KG1 (cell line): Measurements from ENCODE around the gene MCRIP2.

Experiments used
- DNase-seq: peaks from one replicate; lab custom pipeline; 2025; lab: John Stamatoyannopoulos, UW

MCRIP2 gene

DNA sequence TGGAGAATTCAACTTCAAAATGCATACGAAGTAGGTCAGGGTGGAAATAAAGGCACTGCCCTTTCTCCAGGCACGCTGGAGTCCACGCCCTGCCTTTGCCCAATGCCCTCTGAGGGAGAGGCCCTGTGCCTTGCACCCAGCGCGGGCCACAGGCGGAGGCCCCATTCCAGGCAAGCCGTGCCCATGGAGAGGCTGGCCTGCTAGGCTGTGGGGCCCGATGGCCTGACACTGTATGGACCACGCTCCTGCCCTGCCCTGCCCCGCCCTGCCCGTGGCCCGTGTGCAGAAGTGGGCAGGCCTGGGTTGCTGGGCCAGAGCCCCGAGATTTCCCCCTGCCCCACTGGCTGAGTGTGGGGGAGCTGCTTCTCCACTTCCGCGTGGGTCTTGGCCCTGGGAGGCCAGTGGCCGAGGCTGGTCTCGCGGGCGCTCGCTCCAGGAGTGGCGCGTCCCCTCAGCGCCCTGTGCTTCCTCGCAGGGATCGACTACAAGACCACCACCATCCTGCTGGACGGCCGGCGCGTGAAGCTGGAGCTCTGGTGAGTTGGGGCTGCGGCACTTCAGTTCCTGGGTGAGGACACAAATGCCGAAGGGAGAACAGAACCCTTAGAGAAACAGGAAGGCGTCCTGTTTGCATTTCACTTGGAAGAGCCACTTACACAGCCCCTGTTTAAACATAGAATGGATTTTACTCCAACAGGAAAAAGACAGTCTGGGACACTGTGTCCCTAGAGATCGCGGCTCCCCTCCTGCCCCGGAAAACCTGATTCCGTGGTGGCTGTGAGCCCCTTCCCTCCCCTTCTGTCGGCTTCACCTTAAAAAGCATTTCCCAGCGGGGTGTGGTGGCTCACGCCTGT lies 24.7 kb upstream of the MCRIP2 start:
- no peak for DNase-seq

GRCh38 chr16:617855-618254 lies 23.8 kb upstream of the MCRIP2 start:
- no peak for DNase-seq

DNA sequence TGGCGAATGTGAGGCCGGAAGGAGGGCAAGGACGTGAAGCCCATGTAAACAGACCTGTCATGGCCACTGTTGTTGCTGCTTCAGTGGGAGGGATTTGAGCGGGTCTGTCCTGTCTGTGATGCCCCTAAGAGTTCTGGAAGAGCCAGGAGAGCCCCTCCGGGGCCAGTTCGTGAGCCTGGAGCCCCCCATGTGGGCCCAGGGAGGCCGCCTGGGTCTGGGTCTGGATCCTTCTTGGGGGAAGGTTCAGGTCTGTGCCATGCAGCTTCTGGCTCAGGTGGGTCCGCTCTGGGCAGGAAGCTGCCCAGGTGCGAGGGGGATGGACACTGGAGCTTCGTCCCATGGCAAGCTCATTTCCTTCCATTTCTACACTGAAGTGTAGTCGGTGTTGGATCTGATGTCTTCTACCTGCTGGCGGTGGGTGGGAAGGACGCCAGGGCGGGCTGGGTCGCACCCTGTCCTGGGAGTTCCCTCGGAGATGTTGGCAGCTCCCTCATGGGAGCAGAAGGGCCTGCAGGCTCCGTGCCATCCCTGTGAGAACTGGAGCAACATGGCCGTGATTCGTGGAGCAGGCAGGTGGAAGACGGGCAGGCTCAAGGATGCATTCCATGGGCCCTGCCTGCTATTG lies 22.0 kb upstream of the MCRIP2 start:
- DNase-seq: no peak

DNA sequence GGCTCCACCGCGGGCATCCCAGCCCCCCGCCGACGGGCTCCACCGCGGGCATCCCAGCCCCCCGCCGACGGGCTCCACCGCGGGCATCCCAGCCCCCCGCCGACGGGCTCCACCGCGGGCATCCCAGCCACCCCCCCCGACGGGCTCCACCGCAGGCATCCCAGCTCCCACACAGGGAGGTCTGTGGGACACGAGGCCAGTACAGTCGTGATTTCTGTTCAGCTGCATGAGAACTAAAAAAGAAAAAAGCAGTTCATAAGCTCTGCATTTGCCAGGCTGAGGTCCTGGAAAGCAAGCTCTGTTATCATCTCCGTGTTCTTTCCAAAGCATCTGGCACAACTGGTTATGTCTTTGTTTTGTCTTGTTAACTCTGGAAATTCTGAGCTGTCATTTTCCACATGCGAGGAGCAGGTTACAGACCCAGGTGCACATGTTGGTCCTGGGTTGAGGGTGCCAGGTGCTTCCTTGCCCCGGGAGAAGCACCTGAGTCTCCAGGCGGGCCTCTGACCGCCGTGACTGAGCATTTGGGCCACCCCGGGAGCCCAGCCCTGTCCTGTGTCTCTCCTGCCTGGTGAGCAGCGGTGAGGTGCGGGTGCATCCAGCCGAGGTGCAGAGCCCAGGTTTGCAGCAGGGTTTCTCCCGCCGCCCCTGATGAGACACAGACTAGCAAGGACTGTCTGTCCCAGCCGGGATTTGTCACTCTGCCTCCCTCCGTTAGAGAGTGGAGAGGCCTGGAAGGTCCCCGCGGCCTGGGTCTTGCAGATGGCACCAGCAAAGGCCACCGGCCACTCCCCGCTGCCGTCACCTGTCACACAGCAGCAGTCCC lies 20.7 kb upstream of the MCRIP2 start:
- no peak for DNase-seq

GRCh38 chr16:621526-622105 lies 20.0 kb upstream of the MCRIP2 start:
- DNase-seq: no peak

GRCh38 chr16:622920-623280 lies 18.7 kb upstream of the MCRIP2 start:
- no peak for DNase-seq

GRCh38 chr16:624526-625070 lies 17.0 kb upstream of the MCRIP2 start:
- no peak for DNase-seq

DNA sequence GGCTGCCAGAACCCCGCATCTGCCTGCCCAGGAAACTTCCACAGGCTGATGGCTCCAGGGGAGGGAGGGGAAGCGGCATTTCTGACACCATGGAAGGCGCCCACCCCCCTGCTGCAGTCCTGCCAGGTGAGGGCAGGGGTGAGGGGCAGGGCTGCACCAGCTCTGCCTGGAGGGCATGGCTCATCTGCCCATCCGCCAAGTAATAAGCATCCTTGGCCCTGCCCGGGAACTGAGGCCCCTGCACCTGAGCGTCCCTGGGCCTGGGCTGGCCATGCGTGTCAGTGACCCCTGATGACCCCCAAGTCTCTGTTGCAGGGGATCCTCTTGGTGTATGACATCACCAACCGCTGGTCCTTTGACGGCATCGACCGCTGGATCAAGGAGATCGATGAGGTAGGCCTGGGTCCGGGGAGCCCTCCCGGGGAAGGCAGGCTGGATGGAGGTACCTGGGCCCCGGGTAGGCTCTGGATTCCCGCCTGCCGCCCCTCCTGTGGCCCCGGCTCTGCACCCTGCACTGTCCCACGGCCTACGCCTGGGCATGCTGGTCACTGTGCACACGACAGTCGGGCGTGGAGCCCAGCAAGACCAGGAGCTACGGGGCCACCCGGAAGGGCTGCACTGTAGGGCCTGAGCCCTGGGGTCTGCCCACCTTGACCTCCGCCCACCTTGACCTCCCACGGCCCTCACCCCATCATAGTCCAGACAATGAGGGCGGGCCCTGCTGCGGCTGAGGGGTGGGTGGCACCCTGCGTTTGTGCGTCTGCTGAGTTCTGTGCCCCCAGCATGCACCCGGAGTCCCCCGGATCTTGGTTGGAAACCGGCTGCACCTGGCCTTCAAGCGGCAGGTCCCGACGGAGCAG lies 16.3 kb upstream of the MCRIP2 start:
- DNase-seq: no peak

DNA sequence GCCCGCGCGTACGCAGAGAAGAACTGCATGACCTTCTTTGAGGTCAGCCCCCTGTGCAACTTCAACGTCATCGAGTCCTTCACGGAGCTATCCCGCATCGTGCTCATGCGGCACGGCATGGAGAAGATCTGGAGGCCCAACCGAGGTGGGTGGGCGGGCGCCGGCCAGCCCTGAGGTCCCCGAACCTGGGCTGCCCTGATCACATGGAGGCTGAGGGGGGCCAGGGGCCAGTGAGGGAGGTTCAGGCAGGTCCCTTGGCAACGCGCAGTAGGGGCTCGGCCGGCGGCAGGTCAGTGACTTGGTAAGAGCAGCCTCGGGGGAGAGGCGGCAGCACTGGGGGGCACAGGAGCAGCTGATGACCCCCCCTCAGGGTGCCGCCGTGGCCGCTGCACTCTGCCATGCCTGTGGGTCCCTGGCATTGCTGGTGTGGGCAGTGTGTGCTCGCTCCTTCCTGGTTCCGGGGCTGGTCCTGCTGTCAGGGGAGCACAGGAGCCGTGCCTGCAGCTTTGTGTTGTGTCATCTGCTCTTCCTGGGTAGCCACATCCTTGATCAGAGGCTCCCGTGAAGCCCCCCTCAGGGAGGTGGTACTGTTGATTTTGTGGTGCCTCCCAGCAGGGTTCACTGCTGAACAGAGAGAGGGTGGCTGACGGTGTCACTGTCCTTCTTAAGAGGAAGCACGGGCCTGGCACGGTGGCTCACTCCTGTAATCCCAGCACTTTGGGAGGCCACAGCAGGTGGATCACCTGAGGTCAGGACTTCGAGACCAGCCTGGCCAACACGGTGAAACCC lies 15.5 kb upstream of the MCRIP2 start:
- DNase-seq: no peak

- no peak for DNase-seq
Measured at GRCh38 chr16:626787-627453, 14.7 kb upstream of the MCRIP2 start.

DNA sequence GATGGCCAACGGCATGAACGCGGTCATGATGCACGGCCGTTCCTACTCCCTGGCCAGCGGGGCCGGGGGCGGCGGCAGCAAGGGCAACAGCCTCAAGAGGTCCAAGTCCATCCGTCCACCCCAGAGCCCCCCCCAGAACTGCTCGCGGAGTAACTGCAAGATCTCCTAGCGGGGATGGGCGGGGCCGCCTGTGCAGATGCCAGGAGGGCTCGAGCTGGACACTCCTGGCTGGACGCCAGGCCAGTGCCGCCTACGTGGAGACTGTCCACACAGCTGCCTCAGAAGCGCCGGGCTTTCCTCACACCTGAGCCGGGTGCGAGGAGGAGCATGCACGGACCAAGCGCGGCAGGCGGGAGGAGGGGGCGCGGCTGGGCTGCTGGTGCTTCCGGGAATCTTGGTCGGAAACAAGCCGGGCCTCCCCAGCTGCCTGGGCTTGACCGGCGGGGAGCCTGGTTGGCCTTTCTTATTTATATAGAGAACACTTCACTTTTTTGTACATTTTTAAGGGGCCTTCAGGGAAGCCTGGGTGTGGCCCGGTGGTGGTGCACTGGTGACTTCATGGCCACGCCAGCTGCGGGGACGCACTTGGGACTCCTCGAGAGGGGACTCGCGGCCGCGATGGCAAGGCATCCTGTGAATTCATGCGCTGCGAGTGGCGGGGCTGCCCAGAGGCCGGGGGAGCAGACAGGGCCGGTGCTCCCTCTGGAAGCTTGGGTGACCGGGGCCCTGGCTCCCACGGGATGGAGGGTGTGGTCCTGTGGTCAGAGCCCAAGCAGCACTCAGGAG lies 14.0 kb upstream of the MCRIP2 start:
- no peak for DNase-seq

DNA sequence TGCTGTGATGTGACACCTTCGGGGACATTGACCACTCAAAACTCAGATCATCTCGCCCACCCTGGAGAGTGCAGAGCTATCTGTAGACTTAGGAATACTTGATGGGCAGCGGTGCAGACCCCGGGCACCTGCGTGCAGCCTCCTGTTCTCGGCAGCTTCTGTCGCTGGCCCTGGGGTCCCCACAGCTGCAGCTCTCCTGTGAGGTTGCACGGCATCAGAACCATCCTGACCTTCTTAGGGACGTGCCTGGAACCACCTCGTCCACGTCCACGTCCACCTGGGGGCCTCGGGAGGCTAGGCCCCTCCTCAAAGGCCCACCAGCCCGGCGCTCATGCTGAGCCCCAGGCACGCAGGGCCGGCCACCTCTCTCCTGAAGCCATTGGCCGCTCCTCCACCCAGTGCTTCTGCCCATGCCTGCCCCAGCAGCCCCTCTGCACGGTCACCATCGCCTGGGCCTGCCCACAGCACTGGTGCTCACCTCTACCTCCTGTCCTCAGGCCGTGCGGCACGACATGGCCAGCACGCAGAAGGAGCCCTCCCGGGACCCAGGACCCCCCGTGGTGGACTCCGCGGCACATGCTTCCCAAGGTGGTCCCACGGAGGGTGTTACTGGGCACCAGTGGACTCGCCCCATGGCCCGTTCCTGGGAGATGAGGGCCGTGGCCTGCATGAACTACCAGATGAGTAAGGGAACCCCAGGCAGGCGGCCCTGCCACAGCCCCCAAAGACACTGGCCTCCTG lies 13.1 kb upstream of the MCRIP2 start:
- DNase-seq: no peak

GRCh38 chr16:629185-629832 lies 12.3 kb upstream of the MCRIP2 start:
- DNase-seq: no peak

GRCh38 chr16:629833-630248 lies 11.8 kb upstream of the MCRIP2 start:
- no peak for DNase-seq

DNA sequence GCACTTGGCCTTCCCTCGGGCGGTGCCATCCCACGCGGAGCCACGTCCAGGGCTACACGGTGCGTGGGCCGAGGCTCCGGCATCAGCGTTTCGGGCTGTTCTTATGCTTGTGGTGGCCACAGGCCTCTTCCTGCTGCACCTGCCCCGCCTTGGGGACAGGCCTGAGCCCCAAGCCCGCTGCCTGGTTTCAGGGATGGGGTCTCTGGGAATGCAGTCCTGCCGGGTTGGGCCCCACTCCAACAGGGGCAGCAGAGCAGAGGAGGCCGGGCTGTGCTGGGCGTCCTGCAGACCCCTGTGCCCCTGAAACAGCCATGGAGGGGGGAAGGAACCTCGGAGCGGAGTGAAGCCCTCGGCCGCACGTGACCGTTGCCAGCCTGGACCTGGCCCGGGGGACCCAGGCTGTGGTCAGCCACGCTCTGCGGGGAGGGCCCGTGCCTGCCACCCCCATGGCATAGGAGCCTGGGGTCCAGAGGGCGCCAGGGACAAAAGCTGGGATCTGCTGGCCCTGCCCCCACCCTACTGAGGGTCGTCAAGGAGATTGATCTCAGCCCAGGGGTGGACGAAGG lies 11.3 kb upstream of the MCRIP2 start:
- DNase-seq: no peak

- no peak for DNase-seq
Measured at GRCh38 chr16:630815-631405, 10.7 kb upstream of the MCRIP2 start, which contains the start of gene WFIKKN1. Gene WFIKKN1, plus strand, starts transcription at chr16:630985. Its CDS starts 269 bp downstream, at chr16:631254.

DNA sequence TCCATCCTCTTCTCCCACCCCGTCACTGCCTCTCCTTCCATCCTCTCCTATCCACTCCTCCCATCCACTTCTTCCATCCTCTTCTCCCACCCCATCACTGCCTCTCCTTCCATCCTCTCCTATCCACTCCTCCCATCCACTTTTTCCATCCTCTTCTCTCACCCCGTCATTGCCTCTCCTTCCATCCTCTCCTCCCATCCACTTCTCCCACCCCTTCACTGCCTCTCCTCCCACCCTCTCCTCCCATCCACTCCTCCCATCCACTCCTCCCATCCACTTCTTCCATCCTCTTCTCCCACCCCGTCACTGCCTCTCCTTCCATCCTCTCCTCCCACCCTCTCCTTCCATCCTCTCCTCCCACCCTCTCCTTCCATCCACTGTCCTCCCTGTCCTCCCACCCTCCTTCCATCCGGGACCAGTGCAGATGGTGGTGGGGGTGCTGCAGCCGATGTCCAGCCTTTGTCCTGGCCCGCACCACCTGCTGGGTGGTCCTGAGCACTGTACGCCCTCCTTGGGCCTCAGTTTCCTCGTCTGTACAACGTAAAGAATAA lies 9.7 kb upstream of the MCRIP2 start:
- no peak for DNase-seq
